Measurements from ENCODE around the gene AGPS. TPM values are rescaled to one million over a fixed set of nuclear protein-coding genes. Genes with fewer than 3 reads are reported as not detected.
"Not testable (repeated sequence)": the region's sequence is repeated elsewhere in the genome, so short reads cannot be mapped to it uniquely, and the experiment has no call there.

The AGPS gene
- total RNA-seq, 1 experiment from 2014 or later = 46.7 TPM

DNA sequence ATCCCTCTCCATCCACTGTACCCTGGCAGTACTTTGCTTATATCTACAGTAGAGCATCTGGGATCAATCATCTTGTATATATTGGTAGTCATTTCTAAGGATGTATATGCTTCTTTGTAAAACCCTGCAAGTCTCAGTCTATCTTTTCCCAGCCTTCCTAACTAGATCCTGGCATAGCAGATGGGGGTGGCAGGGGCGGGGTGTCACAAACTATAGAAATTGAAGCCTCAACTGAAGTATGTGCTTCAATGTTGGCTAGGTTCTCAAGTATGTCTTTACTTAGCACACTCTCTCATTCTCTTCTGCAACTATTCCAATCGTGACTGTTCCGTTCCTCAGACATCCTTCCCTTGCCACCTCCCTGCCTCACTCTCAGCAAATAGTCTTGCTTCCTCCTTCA lies 30.1 kb upstream of the AGPS start:
- DNase-seq (ENCODE audit: low spot score) = no peak
- POLR2A ChIA-PET (ENCODE audit: low non-redundant PET) = no interaction called here
- CTCF ChIA-PET = no interaction called here
- H3K27me3 ChIP-seq (replicated peaks; ENCODE audit: insufficient read depth, low read depth, low read length, poor library complexity) = peaks cover 4% of the 10 kb centered on the region
- H3K9me3 ChIP-seq (ENCODE audit: low read depth, low read length, poor library complexity, severe bottlenecking) = no peaks in the 10 kb centered on the region
- intact Hi-C loops (cut with micrococcal nuclease; ENCODE audit: unreplicated experiment) = no loop called here
- H3K4me1 ChIP-seq (ENCODE audit: insufficient read depth, low read length, poor library complexity, severe bottlenecking) = no peaks in the 10 kb centered on the region
- no peaks in the 10 kb centered on the region for H3K36me3 ChIP-seq (ENCODE audit: insufficient read depth, low read length, poor library complexity, severe bottlenecking)
- no peak overlapping the region for H3K4me3 ChIP-seq (ENCODE audit: low read depth, low read length, poor library complexity, severe bottlenecking)
- H3K27ac ChIP-seq (ENCODE audit: low read depth, low read length, poor library complexity, severe bottlenecking) = no peak overlapping the region
- BruUV-seq (replicated peaks) = no TSS peak
- TF ChIP-seq, protein P1, sequence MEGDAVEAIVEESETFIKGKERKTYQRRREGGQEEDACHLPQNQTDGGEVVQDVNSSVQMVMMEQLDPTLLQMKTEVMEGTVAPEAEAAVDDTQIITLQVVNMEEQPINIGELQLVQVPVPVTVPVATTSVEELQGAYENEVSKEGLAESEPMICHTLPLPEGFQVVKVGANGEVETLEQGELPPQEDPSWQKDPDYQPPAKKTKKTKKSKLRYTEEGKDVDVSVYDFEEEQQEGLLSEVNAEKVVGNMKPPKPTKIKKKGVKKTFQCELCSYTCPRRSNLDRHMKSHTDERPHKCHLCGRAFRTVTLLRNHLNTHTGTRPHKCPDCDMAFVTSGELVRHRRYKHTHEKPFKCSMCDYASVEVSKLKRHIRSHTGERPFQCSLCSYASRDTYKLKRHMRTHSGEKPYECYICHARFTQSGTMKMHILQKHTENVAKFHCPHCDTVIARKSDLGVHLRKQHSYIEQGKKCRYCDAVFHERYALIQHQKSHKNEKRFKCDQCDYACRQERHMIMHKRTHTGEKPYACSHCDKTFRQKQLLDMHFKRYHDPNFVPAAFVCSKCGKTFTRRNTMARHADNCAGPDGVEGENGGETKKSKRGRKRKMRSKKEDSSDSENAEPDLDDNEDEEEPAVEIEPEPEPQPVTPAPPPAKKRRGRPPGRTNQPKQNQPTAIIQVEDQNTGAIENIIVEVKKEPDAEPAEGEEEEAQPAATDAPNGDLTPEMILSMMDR (conservative IDR thresholded peaks at IDR 0.05; ENCODE audit: low read depth, low read length) = no peak
- no peak for TF ChIP-seq EZH2 (IDR thresholded peaks at IDR 0.05; ENCODE audit: borderline replicate concordance, low read depth, low read length, poor library complexity, severe bottlenecking)

DNA sequence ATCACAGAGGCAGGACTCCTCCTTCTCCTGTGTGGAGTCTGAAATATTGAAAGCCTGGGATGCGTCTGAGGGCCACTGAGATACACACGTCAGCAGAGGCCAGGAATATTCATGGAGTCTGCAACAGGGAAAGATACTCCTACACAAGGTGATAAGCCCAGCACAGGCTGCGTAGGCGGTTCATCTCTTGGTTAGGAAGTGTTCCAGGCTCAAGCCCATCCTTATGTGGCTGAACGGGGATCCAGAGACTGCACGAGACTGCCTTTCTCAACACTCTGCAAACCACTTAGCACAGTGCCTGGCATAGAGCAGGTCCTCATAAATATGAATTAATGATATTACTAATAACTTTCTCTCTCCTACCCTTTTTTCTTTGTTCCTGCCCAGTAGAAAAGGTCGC lies 29.2 kb upstream of the AGPS start:
- DNase-seq (ENCODE audit: low spot score) = no peak
- BruUV-seq (replicated peaks) = no TSS peak
- Histone ChIP-seq H3K4me3 (ENCODE audit: low read depth, low read length, poor library complexity, severe bottlenecking) (no peak overlapping the region), H3K9me3 (ENCODE audit: low read depth, low read length, poor library complexity, severe bottlenecking) (no peaks in the 10 kb centered on the region), H3K27ac (ENCODE audit: low read depth, low read length, poor library complexity, severe bottlenecking) (no peak overlapping the region), H3K36me3 (ENCODE audit: insufficient read depth, low read length, poor library complexity, severe bottlenecking) (no peaks in the 10 kb centered on the region), H3K27me3 (replicated peaks; ENCODE audit: insufficient read depth, low read depth, low read length, poor library complexity) (peaks cover 4% of the 10 kb centered on the region), H3K4me1 (ENCODE audit: insufficient read depth, low read length, poor library complexity, severe bottlenecking) (no peaks in the 10 kb centered on the region)
- TF ChIP-seq, protein P1 (conservative IDR thresholded peaks at IDR 0.05; ENCODE audit: low read depth, low read length) = no peak
- TF ChIP-seq EZH2 (IDR thresholded peaks at IDR 0.05; ENCODE audit: borderline replicate concordance, low read depth, low read length, poor library complexity, severe bottlenecking) = no peak
- CTCF ChIA-PET = no interaction called here
- POLR2A ChIA-PET (ENCODE audit: low non-redundant PET) = no interaction called here
- intact Hi-C loops (cut with micrococcal nuclease; ENCODE audit: unreplicated experiment) = no loop called here

DNA sequence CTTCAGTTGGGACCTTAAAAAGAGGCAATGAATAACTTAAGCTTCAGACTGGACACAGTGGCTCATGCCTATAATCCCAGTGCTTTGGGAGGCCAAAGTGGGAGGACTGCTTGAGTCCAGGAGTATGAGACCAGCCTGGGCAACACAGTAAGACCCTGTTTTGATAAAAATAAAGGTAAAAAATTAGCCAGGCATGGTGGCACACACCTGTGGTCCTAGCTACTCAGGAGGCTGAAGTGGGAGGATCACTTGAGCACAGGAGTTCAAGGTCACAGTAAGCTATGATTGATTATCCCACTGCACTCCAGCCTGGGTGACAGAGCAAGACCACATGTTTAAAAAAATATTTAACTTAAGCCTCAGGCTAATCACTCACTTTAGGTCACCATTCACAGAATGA lies 26.8 kb upstream of the AGPS start:
- BruUV-seq (replicated peaks); H3K4me1 ChIP-seq (ENCODE audit: insufficient read depth, low read length, poor library complexity, severe bottlenecking); H3K27ac ChIP-seq (ENCODE audit: low read depth, low read length, poor library complexity, severe bottlenecking); DNase-seq (ENCODE audit: low spot score); H3K9me3 ChIP-seq (ENCODE audit: low read depth, low read length, poor library complexity, severe bottlenecking); CTCF ChIA-PET; intact Hi-C loops (cut with micrococcal nuclease; ENCODE audit: unreplicated experiment); H3K36me3 ChIP-seq (ENCODE audit: insufficient read depth, low read length, poor library complexity, severe bottlenecking); H3K4me3 ChIP-seq (ENCODE audit: low read depth, low read length, poor library complexity, severe bottlenecking); POLR2A ChIA-PET (ENCODE audit: low non-redundant PET); H3K27me3 ChIP-seq (replicated peaks; ENCODE audit: insufficient read depth, low read depth, low read length, poor library complexity): not testable (repeated sequence)

- H3K27ac ChIP-seq (ENCODE audit: low read depth, low read length, poor library complexity, severe bottlenecking); H3K4me1 ChIP-seq (ENCODE audit: insufficient read depth, low read length, poor library complexity, severe bottlenecking); BruUV-seq (replicated peaks); CTCF ChIA-PET; H3K27me3 ChIP-seq (replicated peaks; ENCODE audit: insufficient read depth, low read depth, low read length, poor library complexity); DNase-seq (ENCODE audit: low spot score); intact Hi-C loops (cut with micrococcal nuclease; ENCODE audit: unreplicated experiment); H3K4me3 ChIP-seq (ENCODE audit: low read depth, low read length, poor library complexity, severe bottlenecking); POLR2A ChIA-PET (ENCODE audit: low non-redundant PET); H3K9me3 ChIP-seq (ENCODE audit: low read depth, low read length, poor library complexity, severe bottlenecking); H3K36me3 ChIP-seq (ENCODE audit: insufficient read depth, low read length, poor library complexity, severe bottlenecking): not testable (repeated sequence)
Observed at GRCh38 chr2:177368023-177368422, 24.6 kb upstream of the AGPS start.
